Raji (cell line): ENCODE measurements around the gene SLC12A6.

ENCODE experiments used
- POLR2A ChIP-seq: IDR thresholded peaks from 2 replicates; pipeline ENCODE4 v1.6.1; 2011; ENCODE audit warnings: low read depth, low read length, control low read depth; ENCODE audit not compliant: insufficient read depth

The SLC12A6 gene

GRCh38 chr15:34246276-34246976 is 91.2 kb downstream of the SLC12A6 start:
- no peak for TF ChIP-seq POLR2A

DNA sequence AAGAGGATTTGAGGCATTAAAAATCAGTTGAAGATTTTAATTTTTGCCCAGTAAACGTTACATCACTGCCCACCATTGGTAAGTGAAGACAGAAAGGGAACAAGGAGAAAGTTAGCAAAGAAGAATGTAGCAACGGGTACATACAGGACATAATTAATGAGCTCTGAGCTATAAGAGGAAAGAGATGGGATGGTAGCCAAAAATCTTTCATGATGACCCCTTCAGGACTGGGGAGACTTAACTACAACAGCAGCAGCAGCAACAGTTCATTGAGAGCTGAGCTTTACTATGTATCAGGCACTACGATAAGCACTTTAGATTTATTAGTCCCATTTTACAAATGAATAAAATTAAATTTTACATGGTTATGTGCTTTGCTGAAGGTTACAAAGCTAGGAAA is 94.4 kb downstream of the SLC12A6 start:
- no peak for TF ChIP-seq POLR2A

GRCh38 chr15:34242331-34242710 is 95.3 kb downstream of the SLC12A6 start:
- TF ChIP-seq POLR2A: no peak

- TF ChIP-seq POLR2A: no peak
Observed at GRCh38 chr15:34241376-34242330, 95.9 kb downstream of the SLC12A6 start.

- TF ChIP-seq POLR2A: no peak
Observed at GRCh38 chr15:34240537-34240936, 97.0 kb downstream of the SLC12A6 start.

- no peak for TF ChIP-seq POLR2A
Observed at GRCh38 chr15:34239151-34239808, 98.3 kb downstream of the SLC12A6 start.

DNA sequence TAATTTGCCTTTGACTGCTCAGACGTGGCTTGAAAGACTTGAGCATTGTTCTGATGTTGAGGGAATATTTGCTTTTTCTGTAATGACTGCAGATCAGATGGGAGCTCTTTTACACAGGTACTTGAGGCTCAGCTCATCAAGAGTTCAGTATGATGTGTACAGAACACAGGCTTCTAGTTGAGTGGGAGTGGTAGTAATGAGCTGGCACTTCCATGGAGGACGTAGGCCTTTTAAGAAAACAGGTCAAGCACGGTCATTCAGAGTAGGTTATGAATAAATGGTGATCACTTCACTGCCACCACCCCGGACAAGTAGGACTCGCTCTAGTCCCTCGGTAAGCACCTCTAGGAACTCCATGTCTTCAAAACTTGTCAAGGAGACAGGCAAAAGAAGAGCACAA is 104.0 kb downstream of the SLC12A6 start:
- TF ChIP-seq POLR2A: no peak

- no peak for TF ChIP-seq POLR2A
Observed at GRCh38 chr15:34223904-34224596, 113.5 kb downstream of the SLC12A6 start.

DNA sequence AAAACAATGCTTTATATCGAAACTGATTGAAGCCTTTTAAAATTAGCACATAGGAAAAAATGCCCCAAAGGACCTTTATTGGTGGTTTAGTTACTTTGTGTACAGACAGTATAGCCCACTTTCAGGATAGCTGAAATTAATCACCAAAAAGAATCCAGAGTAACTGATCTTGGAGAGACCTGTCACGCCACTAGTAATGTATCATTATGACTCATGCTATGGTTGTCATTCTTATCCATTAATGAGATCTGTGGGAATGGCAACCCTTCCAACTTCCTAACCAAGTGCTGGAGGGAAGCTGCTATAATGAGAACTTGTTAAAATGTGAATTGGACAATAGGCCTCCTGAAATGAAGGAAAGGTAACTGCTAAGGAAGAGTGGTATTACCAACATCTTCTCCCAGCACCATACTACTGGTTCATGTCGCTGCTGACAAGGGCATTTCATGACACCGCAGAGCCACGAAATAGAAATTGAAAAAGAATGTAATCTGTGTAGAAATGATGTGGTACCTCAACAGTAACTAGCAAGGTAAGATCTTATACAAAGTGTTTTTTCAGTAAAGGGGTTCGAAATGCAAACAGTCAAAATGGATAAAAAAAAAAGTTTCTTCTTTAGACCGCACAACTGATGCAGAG is 119.9 kb downstream of the SLC12A6 start:
- TF ChIP-seq POLR2A: no peak

GRCh38 chr15:34216527-34217270 is 120.9 kb downstream of the SLC12A6 start:
- TF ChIP-seq POLR2A: no peak

DNA sequence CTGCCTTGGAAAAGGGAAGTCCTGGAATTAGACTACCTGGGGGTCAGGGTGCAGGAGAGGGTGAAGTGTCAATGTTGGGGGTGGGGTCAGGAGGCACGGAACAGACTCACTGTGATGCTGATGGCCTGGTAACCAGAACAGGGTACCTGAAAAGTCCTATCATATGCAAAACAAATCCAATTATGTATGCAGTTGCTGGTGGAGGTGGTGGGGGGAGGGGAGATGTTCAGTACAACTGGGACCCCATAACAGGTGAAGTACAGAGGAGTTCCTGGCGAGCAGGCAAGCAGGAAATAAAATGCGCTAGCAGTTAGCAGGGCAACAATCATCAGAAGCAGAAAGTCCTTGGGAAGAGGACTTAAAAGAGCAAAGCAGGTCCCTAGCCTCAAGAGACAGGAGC is 123.4 kb downstream of the SLC12A6 start:
- no peak for TF ChIP-seq POLR2A

GRCh38 chr15:34213690-34214089 is 123.9 kb downstream of the SLC12A6 start:
- no peak for TF ChIP-seq POLR2A

- peak; percentile 88 for TF ChIP-seq POLR2A
Observed at GRCh38 chr15:34209421-34210282, 127.9 kb downstream of the SLC12A6 start, which contains the start of gene KATNBL1. TSS of gene KATNBL1 (minus strand) at chr15:34210096. CDS start at chr15:34163676, 46,420 bp downstream.
